NCI-H748 (cell line): ENCODE measurements around the gene PTPRM.

ENCODE experiments used
- DNase-seq: peaks from one replicate; lab custom pipeline; 2025; ENCODE audit not compliant: unreplicated experiment; lab: John Stamatoyannopoulos, UW

The PTPRM gene

GRCh38 chr18:7598167-7599047, 31.3 kb downstream of the PTPRM start:
- no peak for DNase-seq

GRCh38 chr18:7600036-7600435, 32.9 kb downstream of the PTPRM start:
- DNase-seq, result no peak

DNA sequence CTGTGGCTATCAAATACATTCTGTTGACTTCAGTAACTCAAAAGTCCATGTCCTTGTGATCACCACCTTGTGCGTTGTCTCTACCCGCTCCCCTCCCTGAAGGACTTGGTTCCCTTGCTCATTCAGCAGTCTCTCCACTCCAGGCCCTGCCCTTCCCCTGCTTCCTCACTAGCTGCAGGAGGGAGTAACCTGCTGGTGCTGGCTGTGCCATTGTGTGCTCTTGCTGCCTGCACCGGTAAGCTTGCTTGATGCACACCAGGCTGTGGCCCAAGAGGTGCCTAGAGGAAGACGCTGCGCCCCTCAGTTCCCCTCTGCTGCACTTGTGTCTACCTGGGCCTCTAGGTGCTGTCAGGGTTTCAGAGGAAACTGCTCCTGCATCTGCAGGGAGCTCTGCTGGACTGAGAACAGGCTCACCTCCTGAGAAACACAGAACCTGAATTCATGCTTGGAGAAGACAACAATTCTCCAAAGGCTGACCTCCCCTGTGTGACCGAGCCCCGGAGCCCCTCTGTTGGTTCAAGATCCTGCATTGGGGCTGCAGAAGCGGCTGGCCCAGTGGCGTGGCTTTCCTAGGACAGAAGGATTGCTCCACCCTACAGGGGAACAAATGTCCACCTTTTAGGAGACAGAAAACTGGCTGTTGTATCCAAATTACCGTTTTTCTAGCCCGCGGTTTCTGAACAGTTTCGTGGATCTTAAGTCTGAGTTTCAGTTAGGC, 33.6 kb downstream of the PTPRM start:
- no peak for DNase-seq

DNA sequence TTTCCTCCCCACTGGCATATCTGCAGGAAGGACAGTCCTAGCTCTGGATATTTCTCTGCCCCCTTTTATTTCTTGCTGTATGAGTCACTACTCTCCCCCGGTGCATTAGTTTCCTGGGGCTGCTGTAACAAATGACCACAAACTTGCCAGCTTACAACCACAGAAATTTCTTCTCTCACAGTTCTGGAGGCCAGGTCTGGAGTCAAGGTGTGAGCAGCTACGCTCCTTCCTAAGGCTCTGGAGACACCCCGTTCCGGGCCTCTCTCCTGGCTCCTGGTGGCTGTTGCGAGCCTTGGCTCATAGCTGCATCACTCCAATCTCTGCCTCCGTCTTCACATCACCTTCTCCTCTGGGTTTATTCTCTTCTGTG, 34.1 kb downstream of the PTPRM start:
- no peak for DNase-seq

DNA sequence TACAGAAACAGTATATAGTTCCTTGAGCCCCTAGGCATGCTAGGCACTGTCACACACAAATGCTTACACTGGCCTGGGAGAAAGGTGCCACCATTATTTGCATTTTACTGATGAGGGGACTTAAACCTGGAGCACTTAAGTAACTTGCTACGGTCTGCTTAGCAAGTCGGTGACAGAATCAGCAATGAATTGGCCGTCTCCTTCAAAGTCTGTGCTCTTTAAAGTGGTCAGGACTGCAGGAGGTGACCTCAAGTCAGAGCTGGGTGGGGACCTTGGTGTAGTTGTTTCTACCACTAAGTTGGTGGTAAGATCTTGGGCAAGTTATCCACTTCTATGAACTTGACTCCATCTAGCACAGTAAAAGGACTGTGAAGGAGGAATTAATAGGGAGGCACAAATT, 34.8 kb downstream of the PTPRM start:
- no peak for DNase-seq

GRCh38 chr18:7603259-7604000, 36.3 kb downstream of the PTPRM start:
- no peak for DNase-seq

DNA sequence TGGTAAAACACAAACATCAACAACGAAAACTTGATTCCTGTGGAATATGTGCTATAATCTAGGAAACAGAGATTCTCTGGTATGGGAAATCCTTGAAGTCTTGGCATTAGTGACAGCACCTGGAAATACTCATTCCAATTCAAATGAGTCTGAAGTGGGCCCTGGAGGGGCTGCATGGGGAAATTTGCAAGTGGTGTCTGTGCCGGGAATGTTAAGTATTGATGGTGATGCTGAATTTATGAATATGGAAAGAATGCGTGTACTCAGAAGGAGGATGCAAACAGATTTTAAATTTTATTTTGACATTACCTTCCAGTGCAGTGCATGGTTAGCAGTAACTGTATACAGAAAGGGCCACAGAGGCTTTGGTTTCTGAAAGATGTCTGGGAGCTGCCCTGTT, 37.2 kb downstream of the PTPRM start:
- no peak for DNase-seq

- DNase-seq, result no peak
These were observed 38.6 kb downstream of the PTPRM start for GRCh38 chr18:7605705-7606104.

DNA sequence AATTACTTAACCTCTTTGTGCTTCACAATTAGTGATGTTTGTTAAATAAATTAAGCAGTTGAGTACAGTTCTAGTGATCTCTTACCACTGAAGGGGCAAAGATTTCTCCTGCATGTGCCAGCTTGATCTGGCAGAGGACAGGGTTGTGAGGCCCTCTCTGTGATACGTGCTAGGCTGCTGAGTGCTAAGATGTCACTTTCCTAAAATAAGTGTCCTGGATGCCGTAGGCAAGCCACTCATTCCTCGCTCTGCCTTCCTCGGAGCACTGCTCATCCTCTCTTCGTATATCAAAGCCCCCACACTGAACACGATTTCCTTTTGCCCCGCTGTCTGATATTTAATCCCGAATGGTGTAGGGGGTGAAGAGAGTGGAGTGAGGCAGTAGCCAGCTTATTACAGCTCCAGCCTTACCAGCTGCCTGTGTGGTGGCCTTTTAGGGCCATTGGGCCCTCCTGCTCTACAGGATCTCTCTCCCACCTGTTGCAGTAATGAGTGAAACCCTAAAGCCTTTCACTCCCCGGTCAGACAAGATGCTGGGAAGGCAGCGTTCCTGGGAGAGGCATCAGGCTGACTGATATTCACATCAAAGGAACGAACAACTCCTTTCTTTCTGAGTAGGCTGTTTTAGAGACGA, 40.5 kb downstream of the PTPRM start:
- no peak for DNase-seq

DNA sequence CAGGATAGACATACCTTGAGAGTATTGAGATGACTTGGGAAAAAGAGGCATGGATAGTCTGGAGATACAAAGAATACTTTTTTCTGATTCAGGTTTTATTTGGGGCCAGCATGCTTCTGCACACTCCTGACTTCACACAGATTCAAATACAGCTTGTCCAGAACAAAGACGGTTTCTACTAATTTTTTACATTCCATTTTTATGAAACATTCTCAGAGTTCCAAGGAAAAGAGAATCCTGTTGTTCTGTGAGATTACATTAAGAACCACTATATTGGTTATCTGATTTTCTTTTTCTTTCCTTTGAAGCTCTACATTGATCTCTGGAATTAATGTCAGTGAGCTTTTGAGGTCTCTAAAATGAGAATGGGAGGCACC, 41.0 kb downstream of the PTPRM start:
- no peak for DNase-seq

GRCh38 chr18:7608781-7609201, 41.7 kb downstream of the PTPRM start:
- no peak for DNase-seq

- DNase-seq, result peak; percentile 83
These were observed 42.5 kb downstream of the PTPRM start for GRCh38 chr18:7609617-7610016.

GRCh38 chr18:7614042-7614441, 46.9 kb downstream of the PTPRM start:
- no peak for DNase-seq

DNA sequence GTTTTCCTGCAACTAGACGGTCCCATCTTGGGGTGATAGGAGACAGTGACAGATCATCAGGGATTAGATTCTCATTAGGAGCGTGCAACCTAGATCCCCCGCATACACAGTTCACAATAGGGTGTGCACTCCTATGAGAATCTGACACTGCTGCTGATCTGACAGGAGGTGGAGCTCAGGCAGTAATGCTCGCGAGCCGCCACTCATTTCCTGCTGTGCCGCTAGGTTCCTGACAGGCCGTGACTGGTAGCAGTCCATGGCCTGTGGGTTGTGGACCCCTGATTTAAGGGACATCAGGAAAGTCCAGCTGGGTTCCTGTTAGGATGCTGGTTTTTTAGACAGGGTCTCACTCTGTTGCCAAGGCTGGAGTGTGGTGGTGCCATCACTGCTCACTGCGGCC, 48.7 kb downstream of the PTPRM start:
- no peak for DNase-seq

GRCh38 chr18:7616661-7617060, 49.5 kb downstream of the PTPRM start:
- no peak for DNase-seq

- DNase-seq, result no peak
These were observed 50.8 kb downstream of the PTPRM start for GRCh38 chr18:7617738-7618422.

DNA sequence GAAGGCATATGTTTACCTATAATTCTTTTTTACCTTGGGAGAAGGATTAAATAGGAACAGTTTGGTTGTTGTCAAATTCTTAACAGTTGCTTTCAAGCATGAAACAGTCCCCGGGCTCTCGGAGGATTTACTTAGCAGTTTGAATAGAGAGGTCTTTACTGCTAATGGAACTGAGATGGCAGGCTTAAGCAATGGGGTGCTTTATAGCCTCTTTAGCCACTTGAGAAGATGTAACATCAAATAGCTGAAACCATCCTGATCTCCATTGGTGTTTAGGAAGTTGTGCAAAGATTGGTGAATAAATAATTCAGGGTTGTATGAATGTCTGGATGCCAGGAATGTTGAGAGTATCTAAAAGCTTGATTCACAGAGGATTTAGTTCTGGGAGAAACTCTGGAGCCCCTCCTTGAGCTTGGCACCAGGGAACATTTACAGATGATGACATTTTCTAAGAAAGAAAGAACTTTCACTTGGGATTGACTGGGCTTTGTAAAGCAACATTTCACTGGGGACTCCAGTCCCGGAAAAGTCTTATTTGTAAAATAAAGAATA, 51.9 kb downstream of the PTPRM start:
- DNase-seq, result peak; percentile 25

DNA sequence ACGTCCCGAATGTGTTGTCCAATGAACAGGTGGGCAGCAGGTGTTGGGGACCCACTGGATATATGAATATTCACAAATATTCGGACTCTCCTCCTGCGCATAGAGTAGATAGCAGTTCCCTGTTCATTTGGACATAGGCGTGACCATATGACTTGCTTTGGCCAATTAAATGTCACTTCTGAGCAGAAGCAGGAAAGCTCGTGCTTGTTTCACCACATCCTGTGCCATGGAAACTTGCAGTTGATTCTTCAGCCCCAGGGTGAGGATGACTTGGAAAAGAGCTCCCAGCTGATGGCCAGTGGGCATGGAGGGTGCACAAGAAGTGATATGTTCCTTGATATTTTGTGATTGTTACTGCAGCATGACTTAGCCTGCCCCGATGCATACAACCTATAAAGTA, 52.6 kb downstream of the PTPRM start:
- no peak for DNase-seq

- DNase-seq, result no peak
These were observed 55.6 kb downstream of the PTPRM start for GRCh38 chr18:7622721-7623120.

DNA sequence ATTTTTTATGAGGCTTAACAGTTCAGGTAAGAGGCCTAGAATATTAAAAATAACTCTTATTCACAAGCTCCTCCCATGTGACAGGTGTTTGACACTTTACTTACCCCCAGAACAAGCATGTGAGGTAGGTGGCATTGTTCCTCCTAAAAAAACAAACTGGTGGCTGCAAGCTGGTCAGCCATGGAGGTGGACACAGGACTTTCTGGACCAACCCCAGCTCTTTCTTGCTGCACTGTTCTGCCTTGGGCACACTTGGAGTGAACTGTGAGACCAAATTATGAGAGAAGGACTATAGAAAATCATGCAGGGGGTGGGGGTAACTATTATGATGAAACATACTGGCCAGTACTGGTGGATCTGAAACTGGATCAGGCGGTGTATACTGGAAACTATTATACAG, 56.6 kb downstream of the PTPRM start:
- no peak for DNase-seq
